Activated T-cell treated with anti-CD3 and anti-CD28 coated beads, Interleukin-2, amount 50 U/mL, for 72 hours (primary cell): ENCODE measurements around the gene SLX9. TPM values are rescaled to one million over a fixed set of nuclear protein-coding genes. Genes with fewer than 3 reads are reported as not detected.

ENCODE experiments used
- ATAC-seq, 2 donors: fragments of 150-1000 bp; cut with Tn5 transposase; replicated peaks in 1 of 2; 2 replicates each; pipeline ENCODE4 v1.10.0; 2021; ENCODE audit warnings: moderate library complexity in 2 of 2, mild to moderate bottlenecking in 1 of 2
- DNase-seq, 2 donors: peaks; one replicate each; pipeline ENCODE4 v3.0.0; 2021 to 2022; ENCODE audit warnings: mixed read lengths in 1 of 2
- H3K27ac Mint-ChIP-seq: one replicate; pipeline ENCODE4 v1.8.0; 2022; ENCODE audit warnings: mild to moderate bottlenecking, moderate library complexity, mixed read lengths
- H3K27me3 Mint-ChIP-seq: one replicate; pipeline ENCODE4 v1.8.0; 2022; ENCODE audit warnings: low read depth, mixed read lengths
- H3K36me3 Mint-ChIP-seq, 2 donors: one replicate each; pipeline ENCODE4 v1.8.0; 2022; ENCODE audit warnings: mixed read lengths in 2 of 2, mild to moderate bottlenecking in 1 of 2; ENCODE audit not compliant: insufficient read depth in 2 of 2
- H3K4me1 Mint-ChIP-seq: one replicate; pipeline ENCODE4 v1.8.0; 2022; ENCODE audit warnings: low read depth, mixed read lengths
- H3K4me3 Mint-ChIP-seq, 2 donors: one replicate each; pipeline ENCODE4 v1.8.0; 2022; ENCODE audit warnings: mild to moderate bottlenecking in 2 of 2, mixed read lengths in 2 of 2, moderate library complexity in 2 of 2
- H3K9me3 Mint-ChIP-seq, 2 donors: one replicate each; pipeline ENCODE4 v1.8.0; 2022; ENCODE audit warnings: mixed read lengths in 2 of 2
- total RNA-seq, 2 donors: library from RNA; stranded (reverse); gene quantifications; one replicate each; pipeline ENCODE4 v1.2.3, GENCODE V29; 2022

The SLX9 gene
- total RNA-seq, 2 donors from 2014 or later: 38.7 to 48.9 TPM

DNA sequence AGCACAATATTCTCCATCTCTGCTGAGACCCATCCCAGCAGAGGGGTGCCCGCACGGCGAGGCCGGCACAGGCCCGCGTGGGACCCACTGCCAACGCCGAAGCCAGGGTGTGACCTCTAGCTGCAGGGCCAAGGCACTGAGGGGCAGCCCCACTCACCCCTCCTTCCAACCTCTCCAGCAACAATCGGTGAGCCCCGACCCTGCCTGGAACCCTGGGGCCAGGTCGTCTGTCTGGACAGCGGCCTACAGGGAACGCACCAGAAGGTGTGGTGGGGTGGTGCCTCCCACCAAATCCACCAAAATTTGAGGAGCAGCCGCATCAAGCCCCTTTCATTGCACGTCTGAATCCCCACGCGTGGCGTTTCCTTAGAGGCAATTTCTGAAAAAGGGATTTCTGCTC is 71.6 kb downstream of the SLX9 start:
- Mint-ChIP-seq H3K27me3 (peaks cover 50% of the 10 kb centered on the region), H3K4me1 (no peaks in the 10 kb centered on the region), H3K9me3 (no peaks in the 10 kb centered on the region), H3K36me3 (no peaks in the 10 kb centered on the region), H3K27ac (no peak overlapping the region), H3K4me3 (no peak overlapping the region)
- ATAC-seq: no peak
- no peak for DNase-seq

- DNase-seq (no peak), ATAC-seq (no peak)
- H3K27me3 Mint-ChIP-seq: peaks cover 47% of the 10 kb centered on the region
- no peaks in the 10 kb centered on the region for H3K9me3 Mint-ChIP-seq
- no peaks in the 10 kb centered on the region for H3K36me3 Mint-ChIP-seq
- H3K27ac Mint-ChIP-seq: no peak overlapping the region
- H3K4me3 Mint-ChIP-seq: no peak overlapping the region
- H3K4me1 Mint-ChIP-seq: no peaks in the 10 kb centered on the region
Measured at GRCh38 chr21:45011911-45012661, 72.3 kb downstream of the SLX9 start.

- Mint-ChIP-seq H3K9me3 (no peaks in the 10 kb centered on the region), H3K27me3 (peaks cover 47% of the 10 kb centered on the region), H3K4me3 (no peak overlapping the region), H3K36me3 (peaks cover 0 to 3% of the 10 kb centered on the region in 2 donors), H3K4me1 (no peaks in the 10 kb centered on the region), H3K27ac (no peak overlapping the region)
- no peak for ATAC-seq
- DNase-seq: no peak
Measured at GRCh38 chr21:45012662-45013259, 72.9 kb downstream of the SLX9 start.

DNA sequence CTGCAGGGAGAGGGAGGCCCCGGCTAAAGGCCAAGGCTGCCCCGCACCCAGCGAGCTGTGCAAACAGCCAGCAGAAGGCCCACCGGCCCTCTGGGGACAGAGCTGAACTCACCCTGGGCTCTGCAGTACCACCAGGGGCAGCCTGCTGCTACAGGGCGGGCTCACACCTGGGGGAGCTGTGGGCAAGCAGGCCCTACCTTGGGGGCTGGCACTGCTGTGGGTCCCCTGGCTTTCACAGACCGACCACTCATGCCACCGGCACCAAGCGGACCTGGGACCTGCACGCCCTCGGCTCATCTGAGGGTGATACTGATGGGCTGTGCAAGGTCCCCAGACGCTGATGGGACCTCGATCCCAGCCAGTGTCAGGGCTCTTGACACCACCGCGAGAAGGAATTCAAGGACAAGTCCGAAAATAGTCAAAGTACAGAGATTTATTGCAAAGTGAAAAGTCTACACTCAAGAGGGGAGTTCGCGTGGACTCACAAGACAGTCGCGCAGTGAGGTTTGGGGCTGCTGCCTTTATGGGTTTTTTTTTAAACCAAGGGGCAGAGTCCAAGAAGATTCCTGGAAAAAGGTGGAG is 73.5 kb downstream of the SLX9 start:
- Mint-ChIP-seq H3K36me3 (peaks cover 0 to 3% of the 10 kb centered on the region in 2 donors), H3K27me3 (peaks cover 50% of the 10 kb centered on the region), H3K27ac (no peak overlapping the region), H3K4me3 (no peak overlapping the region), H3K9me3 (no peaks in the 10 kb centered on the region), H3K4me1 (no peaks in the 10 kb centered on the region)
- ATAC-seq (no peak), DNase-seq (no peak)

DNA sequence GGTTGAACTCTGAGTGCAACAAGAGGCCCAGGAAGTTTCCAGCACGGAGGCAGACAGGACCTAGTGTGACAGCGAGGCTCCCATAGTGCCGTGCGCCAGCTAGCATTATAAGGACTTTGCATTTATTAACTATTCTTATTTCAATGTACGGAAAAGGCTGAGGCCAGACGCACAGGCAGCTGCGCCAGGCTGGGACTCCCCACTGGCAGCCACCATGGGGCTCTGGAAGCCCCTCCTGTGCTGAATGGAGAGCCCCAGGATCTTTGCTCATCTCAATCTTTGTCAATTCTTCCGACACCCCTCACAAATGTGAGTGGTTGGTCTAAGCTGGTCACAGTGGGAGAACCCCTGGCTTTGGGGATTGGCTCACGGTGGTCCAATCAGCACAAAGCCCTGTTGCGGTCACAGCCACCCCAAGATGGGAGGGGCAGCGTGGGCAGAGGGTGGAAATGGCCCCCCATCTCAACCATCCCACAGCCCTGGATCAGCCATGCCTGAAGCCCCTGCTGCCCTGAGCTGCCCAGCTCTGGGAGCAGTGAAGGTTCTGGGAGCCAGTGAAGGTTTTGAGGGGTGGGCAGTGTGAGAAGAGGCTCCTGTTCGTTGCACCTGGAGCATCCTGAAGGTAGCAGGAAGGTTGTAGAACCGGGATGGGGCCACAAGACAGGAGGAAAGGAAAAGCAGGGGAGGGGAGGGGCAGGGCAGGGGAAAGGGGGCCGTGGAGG is 75.1 kb downstream of the SLX9 start:
- peaks cover 41% of the 10 kb centered on the region for H3K27me3 Mint-ChIP-seq
- H3K4me3 Mint-ChIP-seq: no peak overlapping the region
- H3K9me3 Mint-ChIP-seq: no peaks in the 10 kb centered on the region
- no peak for DNase-seq
- ATAC-seq: no peak
- H3K4me1 Mint-ChIP-seq: no peaks in the 10 kb centered on the region
- H3K27ac Mint-ChIP-seq: no peak overlapping the region
- peaks cover 0 to 3% of the 10 kb centered on the region in 2 donors for H3K36me3 Mint-ChIP-seq

DNA sequence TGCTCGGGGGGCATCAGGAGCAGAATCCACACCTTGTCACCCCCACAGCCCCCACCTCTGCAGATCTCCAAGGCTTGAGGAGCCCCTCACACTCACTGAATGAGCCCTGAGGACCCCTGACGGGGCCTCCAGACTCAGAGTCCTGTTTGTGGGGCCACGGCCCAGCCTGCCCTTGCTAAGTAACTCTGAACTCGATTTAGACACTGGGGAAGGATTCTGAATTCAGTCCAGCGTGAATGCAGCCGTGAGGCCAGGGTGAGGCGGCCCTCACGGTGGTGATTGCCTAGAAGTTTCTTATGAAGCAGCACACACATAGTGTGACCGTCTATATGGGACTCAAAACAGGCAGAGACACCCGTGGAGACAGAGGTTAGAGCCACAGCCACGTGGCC is 75.6 kb downstream of the SLX9 start:
- DNase-seq (no peak), ATAC-seq (no peak)
- Mint-ChIP-seq H3K9me3 (no peaks in the 10 kb centered on the region), H3K36me3 (peaks cover 0 to 3% of the 10 kb centered on the region in 2 donors), H3K4me3 (no peak overlapping the region), H3K4me1 (no peaks in the 10 kb centered on the region), H3K27me3 (peaks cover 42% of the 10 kb centered on the region), H3K27ac (no peak overlapping the region)

- no peaks in the 10 kb centered on the region for H3K4me1 Mint-ChIP-seq
- peaks cover 40% of the 10 kb centered on the region for H3K27me3 Mint-ChIP-seq
- H3K27ac Mint-ChIP-seq: no peak overlapping the region
- H3K9me3 Mint-ChIP-seq: no peaks in the 10 kb centered on the region
- no peak for ATAC-seq
- DNase-seq: no peak
- H3K4me3 Mint-ChIP-seq: no peak overlapping the region
- H3K36me3 Mint-ChIP-seq: peaks cover 0 to 3% of the 10 kb centered on the region in 2 donors
Measured at GRCh38 chr21:45016031-45016405, 76.2 kb downstream of the SLX9 start.

GRCh38 chr21:45016406-45017038 is 76.7 kb downstream of the SLX9 start:
- Mint-ChIP-seq H3K27ac (no peak overlapping the region), H3K4me1 (no peaks in the 10 kb centered on the region), H3K4me3 (no peak overlapping the region), H3K9me3 (no peaks in the 10 kb centered on the region), H3K36me3 (peaks cover 0 to 3% of the 10 kb centered on the region in 2 donors), H3K27me3 (peaks cover 35% of the 10 kb centered on the region)
- ATAC-seq (no peak), DNase-seq (no peak)

DNA sequence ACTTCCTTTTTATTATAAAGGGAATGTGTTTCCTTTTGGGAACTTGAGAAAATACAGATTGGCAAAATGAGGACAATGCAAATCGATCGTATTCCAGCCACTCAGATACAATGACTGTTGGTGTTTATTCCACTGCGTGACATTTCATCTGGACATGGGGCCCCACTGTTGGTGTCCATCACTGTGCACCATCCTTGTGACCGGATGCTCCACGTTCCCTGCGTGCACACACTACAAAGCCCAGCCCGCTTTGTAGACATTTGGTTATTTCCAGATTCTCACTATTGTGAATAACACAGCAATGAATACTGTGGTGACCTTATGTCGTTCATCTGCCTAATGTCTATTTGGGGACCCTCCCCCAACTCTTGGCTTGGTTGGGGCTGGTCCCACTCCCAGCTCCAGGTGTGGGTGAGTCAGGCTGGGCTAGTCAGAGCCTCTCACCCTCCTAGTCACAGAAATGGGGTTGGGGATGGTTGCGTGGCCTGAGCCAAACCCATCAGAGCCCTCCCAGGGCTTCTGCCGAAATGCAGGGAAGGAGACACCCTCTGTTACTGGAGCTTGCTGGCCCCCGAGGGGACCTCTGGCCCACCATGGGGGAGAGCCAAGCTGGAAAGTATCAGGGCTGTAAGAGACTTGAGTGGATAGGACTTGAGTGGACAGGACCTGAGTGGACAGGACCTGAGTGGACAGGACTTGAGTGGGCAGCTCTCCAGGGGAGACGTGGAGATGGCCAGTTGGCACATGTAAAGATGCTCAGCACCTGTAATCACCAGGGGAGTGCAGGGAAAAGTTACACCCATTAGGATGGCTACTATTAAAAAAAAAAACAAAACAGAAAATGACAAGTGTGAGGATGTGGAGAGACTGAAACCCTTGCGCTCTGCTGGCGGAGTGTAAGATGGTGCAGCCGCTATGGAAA is 77.5 kb downstream of the SLX9 start:
- DNase-seq: no peak
- H3K9me3 Mint-ChIP-seq: no peaks in the 10 kb centered on the region
- peaks cover 32% of the 10 kb centered on the region for H3K27me3 Mint-ChIP-seq
- peak overlapping the region; percentile 27 for H3K27ac Mint-ChIP-seq
- peaks cover 0 to 3% of the 10 kb centered on the region in 2 donors for H3K36me3 Mint-ChIP-seq
- H3K4me3 Mint-ChIP-seq: peak overlapping the region; percentile 75 to 81
- H3K4me1 Mint-ChIP-seq: no peaks in the 10 kb centered on the region
- no peak for ATAC-seq

DNA sequence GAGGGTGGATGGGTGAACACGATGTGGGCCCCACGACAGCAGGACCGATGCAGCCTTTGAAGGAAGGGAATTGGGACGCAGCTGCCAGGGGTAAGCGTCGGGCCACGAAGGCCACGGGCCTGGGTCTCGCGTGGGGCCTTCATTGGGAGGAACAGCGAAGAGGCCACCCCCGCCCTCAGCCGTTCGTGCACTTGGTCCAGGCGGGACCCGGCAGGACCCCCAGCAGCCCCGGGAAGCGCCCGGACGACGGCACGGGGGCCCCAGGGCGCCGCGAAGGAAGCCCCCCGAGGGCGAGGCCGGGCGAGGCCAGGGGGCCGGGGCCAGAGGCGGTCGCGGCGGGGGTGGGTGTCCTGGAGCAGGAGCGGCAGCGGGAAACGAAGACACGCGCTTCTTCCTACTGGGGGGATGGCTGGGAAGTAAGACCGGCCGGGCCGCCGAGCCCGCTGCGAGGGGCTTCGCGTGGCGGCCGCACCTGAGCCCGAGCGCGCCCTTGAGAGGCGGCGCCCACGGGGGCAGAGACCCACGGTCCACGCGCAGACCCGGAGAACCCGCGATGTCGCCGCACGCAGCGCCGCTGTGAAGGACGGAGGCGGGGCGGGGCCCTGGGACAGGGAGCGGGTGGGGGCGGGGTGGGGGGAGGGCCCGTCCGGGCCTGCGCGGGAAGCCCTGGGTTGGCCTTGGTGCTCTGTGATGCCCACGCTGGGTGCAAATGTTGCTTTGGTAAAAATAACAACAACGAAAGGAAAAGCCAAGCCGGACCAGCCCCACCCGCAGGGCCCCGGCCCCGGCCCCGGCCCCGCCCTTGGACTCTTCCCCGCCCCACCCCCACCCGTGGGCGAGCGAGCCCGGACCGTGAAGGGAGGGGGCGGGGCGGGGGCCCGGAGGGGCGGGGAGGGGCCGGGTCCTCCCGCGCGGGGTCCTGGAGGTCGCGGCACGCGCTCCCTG is 78.6 kb downstream of the SLX9 start:
- no peak overlapping the region for H3K27ac Mint-ChIP-seq
- no peaks in the 10 kb centered on the region for H3K4me1 Mint-ChIP-seq
- H3K36me3 Mint-ChIP-seq: peaks cover under 1 to 4% of the 10 kb centered on the region in 2 donors
- no peak for DNase-seq
- H3K9me3 Mint-ChIP-seq: peaks cover under 1% of the 10 kb centered on the region in 2 donors
- ATAC-seq: peak in 1 of 2 donors; percentile 55
- peaks cover 32% of the 10 kb centered on the region for H3K27me3 Mint-ChIP-seq
- peak overlapping the region; percentile 75 to 81 for H3K4me3 Mint-ChIP-seq

DNA sequence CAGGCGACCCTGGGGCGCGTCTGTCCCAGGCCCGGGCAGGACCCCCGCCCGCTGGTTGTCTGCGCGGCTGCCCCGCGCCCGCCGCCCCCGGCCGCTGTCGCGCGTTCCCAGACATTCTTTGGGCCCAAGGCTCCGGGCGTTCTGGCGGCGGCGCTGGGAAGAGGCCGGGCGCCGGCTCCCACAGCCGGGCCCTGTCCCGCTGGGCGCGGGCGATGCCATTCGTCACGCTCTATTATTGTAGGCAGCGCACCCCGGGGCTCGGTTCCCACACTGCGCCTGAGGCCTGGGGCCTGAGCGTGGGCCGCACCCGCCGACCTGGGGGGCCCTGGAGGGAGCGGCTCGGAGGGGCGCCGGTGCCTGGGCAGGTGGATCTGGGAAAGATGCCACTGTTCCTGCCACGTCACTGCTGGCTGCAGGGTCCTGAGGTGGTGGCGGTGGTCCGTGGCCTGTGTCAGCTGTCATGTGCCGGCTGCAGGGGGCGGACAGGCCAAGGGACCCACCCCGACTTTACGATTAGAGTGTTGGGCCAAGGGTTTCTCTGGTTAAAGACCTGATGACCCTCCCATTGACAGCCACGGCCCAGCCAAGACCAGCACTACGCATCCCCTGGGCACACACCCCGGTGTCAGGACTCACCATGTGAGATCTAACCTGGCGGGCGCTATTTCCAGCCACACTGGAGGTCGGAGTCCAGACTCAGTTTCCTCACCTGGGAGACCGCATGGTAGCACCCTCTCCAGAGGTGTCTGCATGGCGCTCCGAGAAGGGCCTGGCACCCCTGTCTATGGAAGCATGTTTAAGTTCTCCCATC is 79.5 kb downstream of the SLX9 start:
- Mint-ChIP-seq H3K27ac (no peak overlapping the region), H3K4me1 (no peaks in the 10 kb centered on the region), H3K4me3 (peak overlapping the region in 1 of 2 donors; percentile 34), H3K27me3 (peaks cover 33% of the 10 kb centered on the region), H3K36me3 (peaks cover 5 to 7% of the 10 kb centered on the region in 2 donors), H3K9me3 (peaks cover 4% of the 10 kb centered on the region in 2 donors)
- ATAC-seq (no peak), DNase-seq (no peak)
